HCT116 (cell line): ENCODE results near the gene RENBP. TPM values are rescaled to one million over a fixed set of nuclear protein-coding genes. Genes with fewer than 3 reads are reported as not detected.

Source experiments
- ATAC-seq: fragments of 200-7000 bp; cut with Tn5 transposase; 2 replicates; pipeline ENCODE4 v1.9.1; 2020; ENCODE audit warnings: mild to moderate bottlenecking, moderate library complexity
- BruUV-seq: library from RNA; stranded (reverse); fragments of 400-500 nt; replicated peaks from 2 replicates; lab custom pipeline; 2021; lab: Mats Ljungman, UMichigan
- CTCF ChIA-PET: fragments of 300-600 bp; sonication (Branson Sonifier 250); formaldehyde crosslinking; loops from one replicate; lab custom pipeline; 2021; ENCODE audit warnings: antibody characterized with exemption; lab: Charles Lee
- POLR2A ChIA-PET: fragments of 300-600, 350-600 bp; sonication (Branson Sonifier 250); formaldehyde crosslinking; loops from one replicate; lab custom pipeline; 2021; ENCODE audit warnings: antibody characterized with exemption; lab: Charles Lee
- RAD21 ChIA-PET, 2 experiments: fragments of 300-600 bp; sonication (Branson Sonifier 250); formaldehyde crosslinking; loops; one replicate each; lab custom pipeline; 2023; ENCODE audit warnings: low total read pairs in 2 of 2; ENCODE audit not compliant: uncharacterized antibody in 2 of 2, unreplicated experiment in 2 of 2, low non-redundant PET in 1 of 2; lab: Charles Lee
- DNase-seq: peaks from one replicate; pipeline ENCODE4 v3.0.0-alpha.2; 2010; ENCODE audit warnings: low read depth, low spot score
- H2AFZ ChIP-seq: fragments of 200-600 bp; shearing (Covaris generic), sonication (generic); 2 replicates; pipeline ENCODE4 v1.6.1; 2017; ENCODE audit warnings: low read depth, mixed run types, mixed read lengths, antibody characterized with exemption, low read length; ENCODE audit not compliant: poor library complexity, severe bottlenecking
- H3K27ac ChIP-seq: 2 replicates; pipeline ENCODE4 v1.5.1; 2012; ENCODE audit warnings: low read depth, low read length
- H3K27me3 ChIP-seq: fragments of 200-600 bp; sonication (generic); 2 replicates; pipeline ENCODE4 v1.6.1; 2016; ENCODE audit warnings: mixed run types, low read length, mixed read lengths; ENCODE audit not compliant: insufficient read depth
- H3K36me3 ChIP-seq, 2 experiments: fragments of 200-500 bp in 1 of 2; fragments of 200-600 bp in 1 of 2; sonication (Bioruptor generic) in 1 of 2; sonication (generic) in 1 of 2; 2 replicates each; pipeline versions ENCODE4 v1.5.1 to v1.6.1; 2014 to 2016; ENCODE audit warnings: low read length in 2 of 2, inconsistent platforms in 1 of 2, mixed read lengths in 1 of 2, mixed run types in 1 of 2; ENCODE audit not compliant: insufficient read depth in 2 of 2, control insufficient read depth in 1 of 2
- H3K4me1 ChIP-seq, 2 experiments: fragments of 200-600 bp in 1 of 2; sonication (generic) in 1 of 2; 2 replicates each; pipeline versions ENCODE4 v1.5.1 to v1.6.1; 2012 to 2017; ENCODE audit warnings: low read length in 2 of 2, inconsistent platforms in 1 of 2, mild to moderate bottlenecking in 1 of 2, mixed read lengths in 1 of 2, mixed run types in 1 of 2, moderate library complexity in 1 of 2; ENCODE audit not compliant: insufficient read depth in 2 of 2, control insufficient read depth in 1 of 2
- H3K4me2 ChIP-seq: fragments of 200-600 bp; sonication (generic); 2 replicates; pipeline ENCODE4 v1.6.1; 2017; ENCODE audit warnings: mixed run types, low read length, mixed read lengths
- H3K4me3 ChIP-seq, 2 experiments: fragments of 200-600 bp in 1 of 2; sonication (generic) in 1 of 2; replicated peaks in 1 of 2; 2 replicates each; pipeline ENCODE4 v1.5.1; 2011 to 2016; ENCODE audit warnings: low read length in 2 of 2, control low read depth in 1 of 2, low read depth in 1 of 2, mild to moderate bottlenecking in 1 of 2, mixed read lengths in 1 of 2, mixed run types in 1 of 2
- H3K79me2 ChIP-seq: fragments of 200-600 bp; sonication (generic); 2 replicates; pipeline ENCODE4 v1.6.1; 2017; ENCODE audit warnings: mild to moderate bottlenecking, mixed run types, low read length, moderate library complexity, mixed read lengths; ENCODE audit not compliant: insufficient read depth
- H3K9ac ChIP-seq: fragments of 200-600 bp; sonication (generic); 2 replicates; pipeline ENCODE4 v1.6.1; 2016; ENCODE audit warnings: low read length, mixed read lengths
- H3K9me2 ChIP-seq: fragments of 200-600 bp; sonication (generic), shearing (Covaris generic); 2 replicates; pipeline ENCODE4 v1.6.1; 2017; ENCODE audit warnings: mixed run types, mild to moderate bottlenecking, moderate library complexity; ENCODE audit not compliant: insufficient read depth
- H3K9me3 ChIP-seq, 2 experiments: fragments of 200-500 bp in 1 of 2; fragments of 200-600 bp in 1 of 2; sonication (Bioruptor generic) in 1 of 2; sonication (generic) in 1 of 2; 2 replicates each; pipeline ENCODE4 v1.6.1; 2014 to 2017; ENCODE audit warnings: low read length in 2 of 2, mixed read lengths in 2 of 2, inconsistent platforms in 1 of 2, low read depth in 1 of 2, mild to moderate bottlenecking in 1 of 2, mixed run types in 1 of 2, moderate library complexity in 1 of 2; ENCODE audit not compliant: control insufficient read depth in 1 of 2, insufficient read depth in 1 of 2
- H4K20me1 ChIP-seq: fragments of 200-600 bp; sonication (generic), shearing (Covaris generic); 2 replicates; pipeline ENCODE4 v1.6.1; 2017; ENCODE audit warnings: mixed run types, mild to moderate bottlenecking, moderate library complexity; ENCODE audit not compliant: insufficient read depth
- POLR2AphosphoS5 ChIP-seq: IDR thresholded peaks from 2 replicates; pipeline ENCODE4 v1.6.1; 2011; ENCODE audit warnings: mild to moderate bottlenecking, low read depth, low read length, moderate library complexity
- RAD21 ChIP-seq: IDR thresholded peaks from 2 replicates; pipeline ENCODE4 v1.6.1; 2012; ENCODE audit warnings: low read depth, mild to moderate bottlenecking
- SIN3A ChIP-seq: IDR thresholded peaks from 2 replicates; pipeline ENCODE4 v1.6.1; 2012; ENCODE audit warnings: low read depth
- SP1 ChIP-seq: IDR thresholded peaks from 2 replicates; pipeline ENCODE4 v1.6.1; 2012; ENCODE audit warnings: low read depth
- TCF7L2 ChIP-seq: IDR thresholded peaks from 2 replicates; pipeline ENCODE4 v1.7.0; 2011; ENCODE audit warnings: borderline replicate concordance, inconsistent platforms; ENCODE audit not compliant: insufficient read depth, insufficient read length; ENCODE audit errors: extremely low read depth
- intact Hi-C: fragments of 100-400 bp; cut with micrococcal nuclease; formaldehyde crosslinking; loops from 2 replicates; pipeline ENCODE4 v1.10.0; 2022
- total RNA-seq: library from RNA; stranded (reverse); gene quantifications from one replicate; pipeline ENCODE4 v1.2.1, GENCODE V29; 2021; ENCODE audit not compliant: unreplicated experiment
- TF ChIP-seq, protein P1 (sequence below), 3 experiments: fragments of 200-600 bp in 1 of 3; sonication (generic) in 1 of 3; IDR thresholded peaks in 2 of 3; conservative IDR thresholded peaks in 1 of 3; 2 replicates each; pipeline ENCODE4 v1.5.1; 2012 to 2017; ENCODE audit warnings: low read depth in 2 of 3, low read length in 2 of 3, antibody characterized with exemption in 1 of 3, borderline replicate concordance in 1 of 3, control low read depth in 1 of 3, mild to moderate bottlenecking in 1 of 3, mixed read lengths in 1 of 3, mixed run types in 1 of 3, moderate library complexity in 1 of 3; ENCODE audit not compliant: insufficient read depth in 1 of 3
- TF ChIP-seq, protein P2 (sequence below): IDR thresholded peaks from 2 replicates; pipeline ENCODE4 v1.6.1; 2011; ENCODE audit warnings: mild to moderate bottlenecking, low read length, moderate library complexity; ENCODE audit not compliant: insufficient replicate concordance; ENCODE audit errors: extremely low read depth
- TF ChIP-seq, protein P3 (sequence below): IDR thresholded peaks from 2 replicates; pipeline ENCODE4 v1.6.1; 2012

The RENBP gene
- total RNA-seq, 1 experiment from 2014 or later: 1.3 TPM

DNA sequence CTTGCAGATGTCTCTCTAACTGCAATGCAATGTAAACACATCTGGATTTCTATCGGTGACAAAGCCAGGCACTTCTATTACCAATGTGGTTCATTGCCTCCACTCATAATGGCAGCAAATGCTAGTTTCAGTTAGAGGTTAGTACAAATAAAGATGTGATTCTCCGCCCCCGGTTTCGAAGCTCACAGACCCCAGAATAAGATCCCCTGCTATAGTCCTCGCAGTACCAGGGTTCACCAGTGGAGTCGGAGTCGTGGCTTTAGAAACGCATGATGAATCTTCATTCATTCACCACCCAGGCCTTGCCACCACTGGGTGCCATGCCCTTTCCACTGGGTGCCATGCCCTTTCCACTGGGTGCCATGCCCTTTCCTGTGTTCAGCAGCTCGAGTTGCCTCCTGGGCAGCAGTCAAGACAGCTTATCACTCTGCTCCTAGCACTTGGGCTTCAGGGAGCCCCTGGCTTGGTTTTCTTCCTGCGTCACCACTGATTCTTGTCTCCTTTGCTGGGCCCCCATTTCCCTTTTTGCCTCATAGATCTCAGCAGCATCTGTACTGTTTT, 6.1 kb downstream of the RENBP start:
- POLR2A ChIA-PET: no interaction called here

DNA sequence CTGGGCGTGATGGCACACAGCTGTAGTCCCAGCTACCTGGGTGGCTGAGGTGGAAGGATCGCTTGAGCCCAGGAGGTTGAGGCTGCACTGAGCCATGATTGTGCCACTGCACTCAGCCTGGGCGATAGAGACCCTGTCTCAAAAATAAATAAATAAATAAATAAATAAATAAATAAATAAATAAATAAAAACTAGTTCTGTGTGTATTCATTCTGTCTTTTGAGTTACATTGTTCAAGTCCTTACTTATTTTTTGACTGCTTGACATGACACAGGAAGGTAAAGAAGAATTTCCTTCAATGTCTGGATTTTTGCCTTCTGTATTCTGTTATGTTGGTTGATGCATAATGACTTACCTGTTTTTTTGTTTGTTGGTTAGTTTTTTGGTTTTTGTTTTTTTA, 7.4 kb downstream of the RENBP start:
- Histone ChIP-seq H3K4me3 (no peak overlapping the region), H3K36me3 (no peaks in the 10 kb centered on the region), H3K27me3 (no peaks in the 10 kb centered on the region), H3K9ac (no peak overlapping the region), H3K4me1 (peaks cover 3 to 12% of the 10 kb centered on the region in 2 experiments; a peak in 1 of 4 replicates), H3K9me3 (no peaks in the 10 kb centered on the region), H4K20me1 (no peaks in the 10 kb centered on the region), H3K27ac (no peak overlapping the region), H3K79me2 (peaks cover 24% of the 10 kb centered on the region), H3K4me2 (no peak overlapping the region), H2AFZ (no peak overlapping the region), H3K9me2 (no peaks in the 10 kb centered on the region)
- intact Hi-C loops: no loop called here
- DNase-seq (no peak), ATAC-seq (no peak)
- ChIA-PET RAD21 (no interaction called here), CTCF (interaction anchor here (1.7 kb wide), 1 partner anchor 10 kb away, joined by 6 read pairs; no protein-coding TSS in a partner anchor), POLR2A (no interaction called here)
- no TSS peak for BruUV-seq
- TF ChIP-seq, protein P1, sequence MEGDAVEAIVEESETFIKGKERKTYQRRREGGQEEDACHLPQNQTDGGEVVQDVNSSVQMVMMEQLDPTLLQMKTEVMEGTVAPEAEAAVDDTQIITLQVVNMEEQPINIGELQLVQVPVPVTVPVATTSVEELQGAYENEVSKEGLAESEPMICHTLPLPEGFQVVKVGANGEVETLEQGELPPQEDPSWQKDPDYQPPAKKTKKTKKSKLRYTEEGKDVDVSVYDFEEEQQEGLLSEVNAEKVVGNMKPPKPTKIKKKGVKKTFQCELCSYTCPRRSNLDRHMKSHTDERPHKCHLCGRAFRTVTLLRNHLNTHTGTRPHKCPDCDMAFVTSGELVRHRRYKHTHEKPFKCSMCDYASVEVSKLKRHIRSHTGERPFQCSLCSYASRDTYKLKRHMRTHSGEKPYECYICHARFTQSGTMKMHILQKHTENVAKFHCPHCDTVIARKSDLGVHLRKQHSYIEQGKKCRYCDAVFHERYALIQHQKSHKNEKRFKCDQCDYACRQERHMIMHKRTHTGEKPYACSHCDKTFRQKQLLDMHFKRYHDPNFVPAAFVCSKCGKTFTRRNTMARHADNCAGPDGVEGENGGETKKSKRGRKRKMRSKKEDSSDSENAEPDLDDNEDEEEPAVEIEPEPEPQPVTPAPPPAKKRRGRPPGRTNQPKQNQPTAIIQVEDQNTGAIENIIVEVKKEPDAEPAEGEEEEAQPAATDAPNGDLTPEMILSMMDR (IDR thresholded peaks at IDR 0.05 in 2 of 3, conservative IDR thresholded peaks at IDR 0.05 in 1 of 3; ENCODE audit: borderline replicate concordance in 1 of 3, insufficient read depth in 1 of 3, low read depth in 2 of 3, low read length in 2 of 3): no peak
- TF ChIP-seq POLR2AphosphoS5 (no peak), SP1 (no peak), RAD21 (no peak), SIN3A (no peak), TCF7L2 (no peak)
- TF ChIP-seq, protein P2, sequence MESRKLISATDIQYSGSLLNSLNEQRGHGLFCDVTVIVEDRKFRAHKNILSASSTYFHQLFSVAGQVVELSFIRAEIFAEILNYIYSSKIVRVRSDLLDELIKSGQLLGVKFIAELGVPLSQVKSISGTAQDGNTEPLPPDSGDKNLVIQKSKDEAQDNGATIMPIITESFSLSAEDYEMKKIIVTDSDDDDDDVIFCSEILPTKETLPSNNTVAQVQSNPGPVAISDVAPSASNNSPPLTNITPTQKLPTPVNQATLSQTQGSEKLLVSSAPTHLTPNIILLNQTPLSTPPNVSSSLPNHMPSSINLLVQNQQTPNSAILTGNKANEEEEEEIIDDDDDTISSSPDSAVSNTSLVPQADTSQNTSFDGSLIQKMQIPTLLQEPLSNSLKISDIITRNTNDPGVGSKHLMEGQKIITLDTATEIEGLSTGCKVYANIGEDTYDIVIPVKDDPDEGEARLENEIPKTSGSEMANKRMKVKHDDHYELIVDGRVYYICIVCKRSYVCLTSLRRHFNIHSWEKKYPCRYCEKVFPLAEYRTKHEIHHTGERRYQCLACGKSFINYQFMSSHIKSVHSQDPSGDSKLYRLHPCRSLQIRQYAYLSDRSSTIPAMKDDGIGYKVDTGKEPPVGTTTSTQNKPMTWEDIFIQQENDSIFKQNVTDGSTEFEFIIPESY: no peak
- TF ChIP-seq, protein P3, sequence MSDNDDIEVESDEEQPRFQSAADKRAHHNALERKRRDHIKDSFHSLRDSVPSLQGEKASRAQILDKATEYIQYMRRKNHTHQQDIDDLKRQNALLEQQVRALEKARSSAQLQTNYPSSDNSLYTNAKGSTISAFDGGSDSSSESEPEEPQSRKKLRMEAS: no peak

More for the DNA sequence above, 6.1 kb downstream of the RENBP start:
- Histone ChIP-seq H3K4me1 (peaks cover 3 to 12% of the 10 kb centered on the region in 2 experiments; a peak in 1 of 4 replicates), H2AFZ (no peak overlapping the region), H3K27me3 (no peaks in the 10 kb centered on the region), H3K79me2 (peaks cover 13% of the 10 kb centered on the region), H3K36me3 (no peaks in the 10 kb centered on the region), H3K4me2 (no peak overlapping the region), H4K20me1 (no peaks in the 10 kb centered on the region), H3K9me3 (no peaks in the 10 kb centered on the region), H3K9me2 (no peaks in the 10 kb centered on the region), H3K27ac (no peak overlapping the region), H3K9ac (no peak overlapping the region), H3K4me3 (no peak overlapping the region)
- DNase-seq (no peak), ATAC-seq (no peak)
- BruUV-seq: no TSS peak
- ChIA-PET CTCF (interaction anchor here (1.0 kb wide), 1 partner anchor 9 kb away, joined by 3 read pairs; no protein-coding TSS in a partner anchor), RAD21 (no interaction called here)
- no peak for TF ChIP-seq SP1
- TF ChIP-seq, protein P1 (IDR thresholded peaks at IDR 0.05 in 2 of 3, conservative IDR thresholded peaks at IDR 0.05 in 1 of 3; ENCODE audit: borderline replicate concordance in 1 of 3, insufficient read depth in 1 of 3, low read depth in 2 of 3, low read length in 2 of 3): 0 out of 6 replicates have a peak, but pooled peaks of 1 of the 3 experiments have one; percentile 9
- intact Hi-C loops: no loop called here
